OCI-LY7 (cell line): Measurements from ENCODE around the gene DUSP16. TPM values are rescaled to one million over a fixed set of nuclear protein-coding genes. Genes with fewer than 3 reads are reported as not detected.

ENCODE experiments used
- BruUV-seq: library from RNA; stranded (reverse); fragments of 400-500 nt; replicated peaks from 2 replicates; lab custom pipeline; 2021; lab: Mats Ljungman, UMichigan
- CTCF ChIA-PET: fragments of 300-600 bp; sonication (Branson Sonifier 250); formaldehyde crosslinking; loops from one replicate; lab custom pipeline; 2022; ENCODE audit warnings: antibody characterized with exemption; ENCODE audit not compliant: unreplicated experiment; lab: Charles Lee
- POLR2A ChIA-PET: fragments of 300-600 bp; sonication (Branson Sonifier 250); formaldehyde crosslinking; loops from one replicate; lab custom pipeline; 2022; ENCODE audit warnings: antibody characterized with exemption; lab: Charles Lee
- DNase-seq: peaks from one replicate; pipeline ENCODE4 v3.0.0-alpha.2; 2015; ENCODE audit warnings: low spot score
- H2AFZ ChIP-seq: fragments of 200-600 bp; sonication (generic), shearing (Covaris generic); 2 replicates; pipeline ENCODE4 v1.6.1; 2014; ENCODE audit warnings: mild to moderate bottlenecking, antibody characterized with exemption, low read length, moderate library complexity
- H3K27ac ChIP-seq: fragments of 200-600 bp; sonication (generic); 2 replicates; pipeline ENCODE4 v1.5.1; 2014; ENCODE audit warnings: mixed run types, low read depth, mild to moderate bottlenecking, moderate library complexity, low read length, inconsistent platforms; ENCODE audit not compliant: poor library complexity, severe bottlenecking
- H3K36me3 ChIP-seq: fragments of 200-600 bp; sonication (generic); 2 replicates; pipeline ENCODE4 v1.6.1; 2014; ENCODE audit warnings: mild to moderate bottlenecking, antibody characterized with exemption, low read length, moderate library complexity, mixed read lengths; ENCODE audit not compliant: insufficient read depth
- H3K4me1 ChIP-seq: fragments of 200-600 bp; sonication (generic); 2 replicates; pipeline ENCODE4 v1.5.1; 2014; ENCODE audit warnings: mild to moderate bottlenecking, low read length; ENCODE audit not compliant: insufficient read depth, poor library complexity, severe bottlenecking
- H3K4me2 ChIP-seq: fragments of 200-600 bp; sonication (generic); 2 replicates; pipeline ENCODE4 v1.6.1; 2014; ENCODE audit warnings: mild to moderate bottlenecking, low read length
- H3K4me3 ChIP-seq: fragments of 200-600 bp; sonication (generic); 2 replicates; pipeline ENCODE4 v1.5.1; 2014; ENCODE audit warnings: mild to moderate bottlenecking, low read depth, low read length; ENCODE audit not compliant: poor library complexity, severe bottlenecking
- H3K79me2 ChIP-seq: fragments of 200-600 bp; sonication (generic); 2 replicates; pipeline ENCODE4 v1.6.1; 2016; ENCODE audit warnings: low read depth, mild to moderate bottlenecking, low read length, moderate library complexity, mixed read lengths; ENCODE audit not compliant: insufficient read depth
- H3K9me2 ChIP-seq: fragments of 200-600 bp; sonication (generic); 2 replicates; pipeline ENCODE4 v1.6.1; 2016; ENCODE audit warnings: mild to moderate bottlenecking, low read length, mixed read lengths; ENCODE audit not compliant: insufficient read depth
- H3K9me3 ChIP-seq: fragments of 200-600 bp; sonication (generic); 2 replicates; pipeline ENCODE4 v1.6.1; 2014; ENCODE audit warnings: mild to moderate bottlenecking, mixed run types, low read length, mixed read lengths
- H4K20me1 ChIP-seq: fragments of 200-600 bp; sonication (generic); 2 replicates; pipeline ENCODE4 v1.6.1; 2014; ENCODE audit warnings: mild to moderate bottlenecking, antibody characterized with exemption, low read length, moderate library complexity, mixed read lengths; ENCODE audit not compliant: insufficient read depth
- EZH2phosphoT487 ChIP-seq: fragments of 200-600 bp; sonication (generic); IDR thresholded peaks from 2 replicates; pipeline ENCODE4 v1.6.1; 2018; ENCODE audit warnings: low read depth, borderline replicate concordance, mild to moderate bottlenecking, mixed run types, antibody characterized with exemption, low read length, moderate library complexity, mixed read lengths
- intact Hi-C: fragments of 100-400 bp; cut with micrococcal nuclease; formaldehyde crosslinking; loops from one replicate; pipeline ENCODE4 v1.10.0; 2022; ENCODE audit not compliant: unreplicated experiment
- total RNA-seq, 2 experiments: library from RNA; depleted of rRNA in 1 of 2; stranded (reverse); fragments of >200 nt in 1 of 2; shearing (Covaris generic) in 1 of 2; gene quantifications; 2 replicates each; pipeline ENCODE4 v1.2.3, GENCODE V29; 2014 to 2022
- TF ChIP-seq, protein P1 (sequence below): fragments of 200-600 bp; sonication (generic); conservative IDR thresholded peaks from 2 replicates; pipeline ENCODE4 v1.5.1; 2014; ENCODE audit warnings: mild to moderate bottlenecking, antibody characterized with exemption, low read length, moderate library complexity, mixed read lengths

DUSP16 gene
- total RNA-seq, 2 experiments from 2014 or later, result 2.8 to 11.8 TPM

DNA sequence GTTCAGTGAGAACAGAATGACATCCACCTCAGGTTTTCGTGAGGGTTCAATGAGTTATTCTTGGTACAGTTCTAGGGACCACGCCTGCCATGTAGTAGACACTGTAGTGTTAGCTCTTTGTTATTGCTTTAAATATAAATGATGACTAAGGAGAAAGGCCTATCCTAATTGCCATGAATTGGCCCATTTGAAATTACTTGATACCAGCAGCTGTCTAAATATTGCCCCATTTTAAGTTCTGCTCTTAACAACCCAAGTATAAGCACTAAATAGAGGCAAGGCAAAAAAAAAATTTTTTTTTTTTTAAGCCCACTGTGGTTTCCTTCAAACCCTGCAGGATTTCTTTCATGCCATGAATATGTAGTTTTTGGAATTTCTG lies 121.2 kb downstream of the DUSP16 start:
- BruUV-seq, result no TSS peak
- H3K9me3 ChIP-seq, result no peaks in the 10 kb centered on the region
- H3K4me2 ChIP-seq, result no peak overlapping the region
- no peak for DNase-seq
- intact Hi-C loops, result no loop called here
- CTCF ChIA-PET, result no interaction called here
- TF ChIP-seq EZH2phosphoT487, result no peak
- TF ChIP-seq, protein P1, sequence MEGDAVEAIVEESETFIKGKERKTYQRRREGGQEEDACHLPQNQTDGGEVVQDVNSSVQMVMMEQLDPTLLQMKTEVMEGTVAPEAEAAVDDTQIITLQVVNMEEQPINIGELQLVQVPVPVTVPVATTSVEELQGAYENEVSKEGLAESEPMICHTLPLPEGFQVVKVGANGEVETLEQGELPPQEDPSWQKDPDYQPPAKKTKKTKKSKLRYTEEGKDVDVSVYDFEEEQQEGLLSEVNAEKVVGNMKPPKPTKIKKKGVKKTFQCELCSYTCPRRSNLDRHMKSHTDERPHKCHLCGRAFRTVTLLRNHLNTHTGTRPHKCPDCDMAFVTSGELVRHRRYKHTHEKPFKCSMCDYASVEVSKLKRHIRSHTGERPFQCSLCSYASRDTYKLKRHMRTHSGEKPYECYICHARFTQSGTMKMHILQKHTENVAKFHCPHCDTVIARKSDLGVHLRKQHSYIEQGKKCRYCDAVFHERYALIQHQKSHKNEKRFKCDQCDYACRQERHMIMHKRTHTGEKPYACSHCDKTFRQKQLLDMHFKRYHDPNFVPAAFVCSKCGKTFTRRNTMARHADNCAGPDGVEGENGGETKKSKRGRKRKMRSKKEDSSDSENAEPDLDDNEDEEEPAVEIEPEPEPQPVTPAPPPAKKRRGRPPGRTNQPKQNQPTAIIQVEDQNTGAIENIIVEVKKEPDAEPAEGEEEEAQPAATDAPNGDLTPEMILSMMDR, result no peak
- no peaks in the 10 kb centered on the region for H3K4me1 ChIP-seq
- H3K9me2 ChIP-seq, result no peaks in the 10 kb centered on the region
- H3K27ac ChIP-seq, result no peak overlapping the region
- no peak overlapping the region for H2AFZ ChIP-seq
- peaks cover 6% of the 10 kb centered on the region for H3K36me3 ChIP-seq
- no peaks in the 10 kb centered on the region for H3K79me2 ChIP-seq
- H3K4me3 ChIP-seq, result no peak overlapping the region
- POLR2A ChIA-PET, result interaction anchor here (0.6 to 1.0 kb wide), 2 partner anchors 14 to 1173 kb away, joined by 3 to 6 read pairs; no protein-coding TSS in a partner anchor
- no peaks in the 10 kb centered on the region for H4K20me1 ChIP-seq

DNA sequence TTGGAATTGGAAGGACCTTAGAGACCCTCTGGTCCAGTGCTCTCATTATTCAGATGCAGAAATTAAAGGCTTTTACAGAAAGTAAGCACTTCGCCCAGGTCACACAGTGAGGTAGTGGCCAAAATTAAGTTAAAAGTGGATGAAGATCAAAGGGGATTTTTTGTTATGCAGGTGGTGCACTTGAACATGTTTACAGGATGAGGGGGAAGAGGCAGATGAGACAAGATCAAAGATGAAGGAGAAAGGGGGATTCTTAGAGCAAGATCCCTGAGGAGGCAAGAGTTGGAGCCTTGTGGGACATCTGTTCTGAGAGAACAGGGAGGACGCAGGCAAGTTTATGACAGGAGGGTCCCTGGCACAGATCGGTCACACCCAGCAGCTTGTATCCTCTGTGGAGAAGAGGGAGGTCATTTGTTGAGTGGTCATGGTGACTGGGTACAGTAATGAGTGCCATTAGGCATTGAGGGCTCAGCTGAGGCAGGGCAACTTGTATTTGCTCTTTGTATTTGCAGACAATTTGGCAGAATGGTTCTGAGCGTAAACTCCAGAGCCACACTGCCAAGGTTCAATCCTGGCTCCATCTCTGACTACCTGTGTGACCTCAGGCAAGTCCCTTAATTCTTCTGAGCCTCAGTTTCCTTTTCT lies 121.8 kb downstream of the DUSP16 start:
- H3K4me2 ChIP-seq, result no peak overlapping the region
- BruUV-seq, result no TSS peak
- no peaks in the 10 kb centered on the region for H4K20me1 ChIP-seq
- H3K4me1 ChIP-seq, result no peaks in the 10 kb centered on the region
- H3K27ac ChIP-seq, result no peak overlapping the region
- no peak overlapping the region for H3K4me3 ChIP-seq
- H3K36me3 ChIP-seq, result peaks cover 10% of the 10 kb centered on the region
- intact Hi-C loops, result no loop called here
- CTCF ChIA-PET, result no interaction called here
- H3K79me2 ChIP-seq, result no peaks in the 10 kb centered on the region
- POLR2A ChIA-PET, result interaction anchor here (0.6 to 1.9 kb wide), 3 partner anchors 10 to 256 kb away, joined by 3 to 6 read pairs (median 6); no protein-coding TSS in a partner anchor
- DNase-seq, result no peak
- no peaks in the 10 kb centered on the region for H3K9me3 ChIP-seq
- no peaks in the 10 kb centered on the region for H3K9me2 ChIP-seq
- H2AFZ ChIP-seq, result no peak overlapping the region
- TF ChIP-seq EZH2phosphoT487, result no peak
- TF ChIP-seq, protein P1, result no peak

DNA sequence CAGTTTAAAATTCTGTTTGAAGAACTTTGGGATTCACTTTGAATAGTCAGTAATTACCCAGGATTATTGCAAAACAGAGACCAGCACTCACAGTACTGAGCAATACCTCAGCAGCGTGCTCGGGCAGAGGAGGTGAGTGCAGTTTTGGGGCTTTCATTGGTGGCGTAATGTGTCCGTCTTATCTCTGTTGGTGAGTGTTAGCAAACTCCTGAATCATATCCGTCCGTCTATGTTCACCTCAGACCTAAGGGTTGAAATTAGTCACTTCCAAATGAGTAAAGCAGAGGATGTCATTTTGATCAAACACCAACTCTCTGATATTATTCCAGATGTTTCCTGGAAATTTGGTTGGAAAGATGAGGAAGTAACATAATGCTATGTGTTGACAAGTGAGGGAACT lies 123.0 kb downstream of the DUSP16 start:
- Histone ChIP-seq H3K9me3 (no peaks in the 10 kb centered on the region), H3K4me2 (no peak overlapping the region), H2AFZ (no peak overlapping the region), H3K79me2 (no peaks in the 10 kb centered on the region), H3K4me3 (no peak overlapping the region), H3K4me1 (no peaks in the 10 kb centered on the region), H3K27ac (no peak overlapping the region), H4K20me1 (no peaks in the 10 kb centered on the region), H3K9me2 (no peaks in the 10 kb centered on the region), H3K36me3 (peaks cover 13% of the 10 kb centered on the region)
- intact Hi-C loops, result no loop called here
- POLR2A ChIA-PET, result interaction anchor here (0.6 to 1.9 kb wide), 2 partner anchors 11 to 34 kb away, joined by 4 to 6 read pairs; no protein-coding TSS in a partner anchor
- BruUV-seq, result no TSS peak
- TF ChIP-seq EZH2phosphoT487, result no peak
- no peak for DNase-seq
- CTCF ChIA-PET, result no interaction called here
